GM18858 (cell line): ENCODE results near the gene ENTPD8.
"Not testable (repeated sequence)": the region's sequence is repeated elsewhere in the genome, so short reads cannot be mapped to it uniquely, and the experiment has no call there.

Experiments used
- ATAC-seq: cut with Tn5 transposase; IDR thresholded peaks from one replicate; pipeline ENCODE4 v1.9.1; 2021; ENCODE audit not compliant: unreplicated experiment

The ENTPD8 gene

DNA sequence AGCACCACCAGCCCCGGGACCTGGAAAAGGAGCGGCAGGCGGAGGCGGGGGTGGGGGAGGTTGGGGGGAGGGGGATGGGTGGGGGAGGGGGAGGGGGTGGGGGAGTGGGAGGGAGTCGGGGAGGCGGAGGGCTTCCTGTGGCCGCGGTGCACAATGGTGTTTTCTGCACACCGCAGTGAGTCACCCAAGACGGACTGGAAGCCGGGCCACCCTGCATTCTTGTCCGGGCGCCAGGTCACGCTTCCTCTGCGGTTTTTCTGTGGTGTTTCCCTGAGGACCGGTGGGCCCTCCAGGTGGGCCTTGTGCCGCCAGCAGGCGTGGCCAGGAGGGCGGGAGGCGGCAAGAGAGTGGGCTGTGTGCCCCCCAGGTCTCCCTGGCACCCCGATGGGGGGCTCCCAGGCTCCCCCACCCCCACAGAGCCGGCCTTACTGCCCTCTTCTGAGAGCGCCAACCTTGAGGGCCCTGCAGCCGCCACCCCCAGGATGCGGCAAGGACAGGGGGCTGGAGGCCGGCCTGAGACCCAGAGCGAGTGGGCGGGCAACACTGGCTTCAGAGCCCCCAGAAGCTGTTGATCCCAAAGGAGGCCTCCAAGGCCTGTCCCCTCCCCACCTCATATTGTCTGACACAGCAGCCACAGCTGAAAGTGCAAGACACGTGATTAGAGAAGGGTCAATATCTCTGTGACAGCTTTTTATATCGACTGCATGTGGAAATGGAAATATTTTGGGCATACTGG, 29.3 kb downstream of the ENTPD8 start:
- no peak for ATAC-seq

DNA sequence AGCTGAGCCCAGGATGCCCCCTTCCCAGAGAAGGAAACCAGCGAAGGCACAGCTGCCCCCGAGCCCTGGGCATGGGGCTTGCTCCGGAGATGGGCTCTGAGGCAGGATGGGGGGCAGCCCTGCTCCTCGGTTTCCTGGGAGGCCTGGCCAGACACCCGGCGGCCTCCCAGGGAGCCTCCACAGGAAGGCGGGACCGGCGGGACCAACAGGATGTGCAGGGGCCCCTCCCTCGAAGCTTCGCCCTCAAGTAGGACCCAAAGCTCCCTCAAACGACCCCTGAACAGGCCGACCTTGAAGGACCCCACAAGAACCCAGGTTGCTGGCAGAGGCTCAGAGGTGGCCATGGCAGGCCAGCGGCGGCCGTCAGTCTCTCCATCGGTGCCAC, 29.9 kb downstream of the ENTPD8 start:
- ATAC-seq = no peak

DNA sequence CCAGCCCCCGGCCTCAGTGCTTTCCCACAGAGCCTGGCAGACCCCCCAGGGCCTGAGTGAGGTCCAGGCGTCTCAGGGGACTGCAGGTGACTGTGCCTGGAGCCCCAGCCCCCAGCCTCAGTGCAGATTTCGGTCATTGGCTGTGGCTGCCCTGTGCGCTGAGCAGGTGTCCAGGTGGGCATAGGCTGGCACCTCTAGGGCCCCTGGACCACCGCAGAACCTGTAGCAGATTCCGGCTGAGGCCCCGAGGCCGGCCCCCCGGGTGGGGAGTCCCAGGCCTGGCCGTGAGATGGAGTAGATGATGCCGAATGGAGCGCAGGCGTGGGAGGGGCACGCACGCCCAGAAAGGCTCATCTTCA, 30.3 kb downstream of the ENTPD8 start:
- ATAC-seq = no peak

DNA sequence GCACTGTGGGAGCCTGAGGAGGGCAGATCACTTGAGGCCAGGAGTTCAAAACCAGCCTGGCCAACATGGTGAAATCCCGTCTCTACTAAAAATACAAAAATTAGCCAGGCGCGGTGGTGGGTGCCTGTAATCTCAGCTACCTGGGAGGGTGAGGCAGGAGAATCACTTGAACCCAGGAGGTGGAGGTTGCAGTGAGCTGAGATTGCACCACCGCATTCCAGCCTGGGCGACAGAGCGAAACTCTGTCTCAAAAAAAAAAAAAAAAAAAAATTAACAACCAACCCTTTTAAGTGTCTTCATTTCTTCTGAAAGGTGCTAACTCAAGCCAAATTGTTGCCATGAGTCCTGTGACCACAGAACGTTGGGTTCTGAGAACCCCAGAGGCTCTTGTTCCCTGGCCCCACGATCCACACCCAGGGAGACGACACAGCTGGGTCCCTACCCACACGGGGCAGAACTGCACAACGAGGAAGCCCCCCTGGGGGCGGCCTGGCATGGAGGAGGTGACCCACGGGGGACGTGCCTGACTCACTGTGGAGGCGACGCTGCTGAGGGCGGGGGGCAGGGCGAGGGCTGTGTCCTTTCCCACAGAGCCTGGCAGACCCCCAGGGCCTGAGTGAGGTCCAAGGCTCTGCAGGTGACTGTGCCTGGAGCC, 30.8 kb downstream of the ENTPD8 start:
- not testable (repeated sequence) for ATAC-seq

DNA sequence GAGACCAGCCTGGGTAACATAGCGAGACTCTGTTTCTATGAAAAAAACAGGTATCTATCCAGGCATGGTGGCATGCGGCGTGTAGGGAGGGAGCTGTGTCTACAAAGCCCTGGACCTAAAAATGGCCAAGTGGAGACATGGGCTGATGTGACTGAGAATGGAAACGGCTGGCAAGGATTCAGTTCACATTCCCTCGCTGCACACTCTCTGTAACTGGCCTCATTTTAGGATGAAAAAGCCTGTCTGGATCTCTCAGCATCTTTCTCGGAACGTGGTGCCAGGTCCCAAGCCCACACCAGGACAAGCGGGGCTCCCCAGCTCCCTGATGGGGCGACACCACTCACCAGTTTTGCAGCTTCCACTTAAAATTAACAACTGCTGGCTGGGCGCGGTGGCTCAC, 31.6 kb downstream of the ENTPD8 start:
- ATAC-seq = no peak

DNA sequence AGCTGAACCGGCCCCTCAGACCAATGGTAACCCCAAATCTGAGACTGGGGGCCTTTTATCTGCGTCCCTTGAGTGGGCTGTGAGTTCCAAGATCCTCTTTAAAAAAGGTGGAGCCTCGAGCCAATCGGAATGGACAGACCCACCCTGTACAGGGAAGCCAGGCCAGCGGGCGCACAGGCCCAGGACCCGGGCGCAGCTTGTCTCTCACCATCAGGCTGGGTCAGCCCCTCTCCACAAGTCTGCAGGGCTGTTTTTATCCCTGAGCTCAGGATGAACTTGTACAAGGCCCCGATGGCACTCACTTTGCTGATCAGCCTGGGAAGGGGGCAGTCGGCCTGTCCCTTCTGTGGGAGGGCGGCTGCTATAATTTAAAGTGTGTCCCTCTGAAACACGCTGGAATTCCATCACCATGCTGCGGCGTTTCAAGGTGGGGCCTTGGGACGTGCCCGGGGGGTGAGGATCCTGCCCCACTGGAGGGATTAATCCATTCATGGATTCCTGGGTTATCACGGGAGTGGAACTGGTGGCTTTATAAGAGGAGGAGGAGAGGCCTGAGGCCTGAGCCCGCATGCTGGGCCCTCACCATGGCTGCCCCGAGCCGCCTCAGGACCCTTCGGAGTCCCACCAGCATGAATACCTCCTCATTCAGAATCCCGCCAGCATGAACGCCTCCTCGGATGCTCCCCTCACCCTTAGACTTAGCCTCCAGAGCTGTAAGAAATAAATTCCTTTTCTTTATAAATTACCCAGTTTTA, 32.3 kb downstream of the ENTPD8 start:
- no peak for ATAC-seq

DNA sequence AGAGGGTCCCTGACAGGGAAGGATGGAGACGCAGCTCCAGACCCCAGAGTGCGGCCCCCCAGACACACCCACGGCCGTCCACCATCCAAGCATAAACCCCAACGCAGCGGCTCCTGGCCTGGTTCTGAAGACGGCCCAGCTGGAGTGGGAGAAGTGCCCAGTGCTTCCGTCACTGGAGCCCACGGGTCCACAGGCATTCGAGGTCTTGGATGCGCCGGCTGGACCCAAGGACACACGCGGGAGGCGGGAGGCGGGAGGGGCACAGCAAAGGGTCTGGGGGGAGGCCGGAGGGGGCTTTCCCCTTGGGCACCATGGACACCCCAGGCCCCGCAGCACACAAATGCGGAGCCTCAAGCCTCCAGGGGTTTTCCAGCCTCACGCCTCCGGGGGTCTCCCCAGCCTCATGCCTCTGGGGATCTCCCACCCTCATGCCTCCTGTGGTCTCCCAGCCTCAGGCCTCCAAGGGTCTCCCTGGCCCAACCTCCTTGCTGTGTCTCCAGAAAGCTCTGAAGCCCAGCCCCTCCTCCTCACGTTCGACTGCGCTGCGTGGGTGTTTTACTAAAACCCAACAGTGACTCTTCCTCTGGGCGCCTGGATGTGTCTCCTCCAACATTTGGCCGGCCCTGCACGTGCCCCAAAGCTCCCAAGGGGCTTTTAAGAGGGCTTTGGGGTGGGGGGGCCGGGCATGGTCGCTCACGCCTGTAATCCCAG, 33.4 kb downstream of the ENTPD8 start:
- ATAC-seq = no peak

DNA sequence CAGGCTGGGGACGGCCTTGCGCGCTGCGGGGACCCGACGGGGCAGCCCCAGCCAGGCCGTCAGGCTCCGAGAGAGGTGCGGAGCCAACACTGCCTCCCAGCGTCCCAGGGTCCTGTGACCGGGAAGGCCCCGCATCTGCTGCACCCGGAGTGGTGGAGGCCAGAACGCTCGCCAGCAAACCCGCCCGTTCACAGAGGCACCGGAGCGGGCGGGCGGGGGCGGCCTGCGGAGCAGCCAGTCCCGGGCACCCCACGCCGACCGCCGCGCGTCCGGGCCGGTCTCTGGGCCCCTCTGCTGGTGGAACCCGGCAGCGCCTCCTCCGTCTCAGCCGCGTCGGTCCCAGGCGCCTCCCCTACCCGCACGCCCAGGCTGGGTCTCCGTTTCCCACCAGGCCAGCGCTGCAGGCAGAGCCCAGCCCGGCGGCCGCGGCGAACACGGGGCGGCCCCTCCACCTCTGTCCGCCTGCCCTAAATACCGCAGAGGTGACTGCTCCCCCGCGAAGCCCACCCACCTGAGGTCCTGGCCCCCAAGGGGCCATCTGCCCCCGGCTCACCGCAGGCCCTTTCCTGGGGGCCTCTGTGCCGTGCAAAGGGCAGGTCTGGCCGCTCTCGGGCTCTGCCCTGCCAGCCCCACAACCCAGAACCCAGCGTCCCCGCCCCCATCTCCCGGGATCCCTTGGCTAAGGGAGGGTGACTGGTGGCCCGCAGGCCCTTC, 34.1 kb downstream of the ENTPD8 start:
- no peak for ATAC-seq

DNA sequence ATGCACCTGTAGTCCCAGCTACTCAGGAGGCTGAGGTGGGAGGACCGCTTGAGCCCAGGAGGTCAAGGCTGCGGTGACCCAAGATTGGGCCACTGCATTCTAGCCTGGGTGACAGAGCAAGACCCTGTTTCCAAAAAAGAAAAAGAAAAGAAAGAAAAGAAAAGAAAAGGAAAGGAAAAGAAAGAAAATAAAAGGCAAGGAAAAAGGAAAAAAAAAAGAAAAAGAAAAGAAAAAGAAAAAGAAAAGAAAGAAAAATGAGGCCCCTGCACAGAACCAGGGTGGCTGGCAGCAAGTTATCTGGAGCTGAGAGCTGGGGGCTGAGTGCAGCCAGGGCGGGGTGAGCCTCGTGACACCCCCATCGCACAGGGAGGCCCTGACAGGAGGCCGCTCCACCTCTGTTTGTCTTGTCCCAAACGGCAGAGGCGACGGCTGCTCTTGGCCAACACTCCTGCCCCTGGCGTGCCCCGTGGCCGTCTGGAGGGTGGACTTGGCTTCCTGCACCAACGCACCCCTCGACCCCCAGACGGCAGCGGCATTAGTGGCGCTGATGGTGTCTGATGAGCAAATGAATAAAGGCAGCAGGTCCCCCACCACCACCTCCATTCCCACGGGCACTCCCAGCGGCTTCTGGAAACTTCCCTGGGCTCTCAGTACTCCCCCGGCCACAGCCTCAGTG, 34.9 kb downstream of the ENTPD8 start:
- no peak for ATAC-seq

DNA sequence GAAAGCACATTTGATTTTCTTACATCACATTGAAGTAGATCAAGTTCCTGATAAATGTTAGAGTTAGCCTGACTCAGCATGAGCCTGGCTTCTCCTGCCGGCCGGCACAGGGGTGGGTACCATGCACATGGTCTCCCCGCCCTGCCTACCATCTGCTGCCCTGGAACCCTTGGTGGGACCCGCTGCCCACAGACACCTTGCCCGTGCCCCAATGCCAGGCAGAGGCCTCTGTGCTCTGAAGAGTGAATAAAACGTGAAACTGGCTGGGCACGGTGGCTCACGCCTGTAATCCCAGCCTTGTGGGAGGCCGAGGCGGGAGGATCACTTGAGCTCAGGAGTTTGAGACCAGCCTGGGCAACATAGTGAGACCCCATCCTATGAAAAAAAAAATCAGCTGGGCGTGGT, 35.5 kb downstream of the ENTPD8 start:
- ATAC-seq = no peak

DNA sequence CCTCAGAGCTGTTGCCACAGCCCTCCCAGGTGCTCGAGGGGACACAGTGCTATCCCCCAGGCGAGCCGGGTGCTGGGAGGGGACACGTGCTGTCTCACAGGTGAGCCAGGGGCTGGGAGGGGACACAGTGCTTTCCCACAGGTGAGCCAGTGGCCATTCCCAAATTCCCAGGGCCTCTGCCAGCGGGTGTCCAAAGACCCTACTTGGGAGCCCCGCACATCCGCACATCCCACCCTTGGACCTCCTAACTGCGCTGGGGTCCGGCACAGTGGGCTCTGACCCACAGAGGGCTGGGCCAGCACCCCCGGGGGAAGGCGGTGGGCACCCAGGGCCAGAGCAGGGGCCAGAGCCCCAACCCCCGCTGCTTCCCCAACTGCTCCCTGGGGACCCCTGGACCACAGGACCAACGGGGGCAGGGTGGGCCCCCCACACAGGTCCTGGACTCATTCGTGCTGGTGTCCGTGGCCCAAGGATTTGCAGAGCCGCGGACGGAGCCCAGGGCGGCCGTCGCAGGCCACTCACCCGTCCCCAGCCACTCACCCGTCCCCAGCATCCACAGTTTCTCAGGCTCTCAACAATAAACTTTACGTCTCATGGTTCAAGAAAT, 36.1 kb downstream of the ENTPD8 start:
- ATAC-seq = no peak

DNA sequence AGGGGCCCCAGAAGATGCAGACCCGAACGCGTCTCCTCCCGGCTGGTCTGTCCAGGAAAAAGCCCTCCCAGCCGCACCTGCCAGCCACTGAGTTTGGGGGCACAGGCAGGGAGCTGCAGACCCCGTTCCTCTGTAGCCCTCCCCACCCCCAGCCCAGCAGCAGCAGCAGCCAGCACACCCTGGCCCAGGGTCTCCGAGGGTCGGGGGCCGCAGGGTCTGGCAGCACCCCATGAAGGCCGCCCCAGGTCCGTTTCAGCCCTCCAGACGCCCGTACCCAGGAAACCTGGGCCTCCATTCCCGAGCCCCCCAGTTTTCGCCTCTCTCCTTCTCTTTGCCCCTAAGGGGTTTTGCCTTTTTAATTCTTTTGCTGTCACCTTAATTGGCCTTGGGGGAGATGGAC, 37.9 kb downstream of the ENTPD8 start:
- ATAC-seq = no peak

DNA sequence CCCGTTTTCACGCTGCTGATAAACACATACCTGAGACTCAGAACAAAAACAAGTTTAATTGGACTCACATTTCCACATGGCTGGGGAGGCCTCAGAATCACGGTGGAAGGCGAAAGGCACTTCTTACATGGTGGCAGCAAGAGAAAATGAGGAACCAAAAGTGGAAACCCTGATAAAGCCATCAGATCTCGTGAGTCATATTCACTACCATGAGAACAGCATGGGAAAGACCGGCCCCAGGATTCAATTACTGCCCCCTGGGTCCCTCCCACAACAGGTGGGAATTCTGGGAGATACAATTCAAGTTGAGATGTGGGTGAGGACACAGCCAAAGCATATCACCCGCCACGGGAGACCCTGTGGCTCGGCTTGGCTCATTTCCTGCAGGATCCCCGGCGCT, 38.4 kb downstream of the ENTPD8 start:
- no peak for ATAC-seq

DNA sequence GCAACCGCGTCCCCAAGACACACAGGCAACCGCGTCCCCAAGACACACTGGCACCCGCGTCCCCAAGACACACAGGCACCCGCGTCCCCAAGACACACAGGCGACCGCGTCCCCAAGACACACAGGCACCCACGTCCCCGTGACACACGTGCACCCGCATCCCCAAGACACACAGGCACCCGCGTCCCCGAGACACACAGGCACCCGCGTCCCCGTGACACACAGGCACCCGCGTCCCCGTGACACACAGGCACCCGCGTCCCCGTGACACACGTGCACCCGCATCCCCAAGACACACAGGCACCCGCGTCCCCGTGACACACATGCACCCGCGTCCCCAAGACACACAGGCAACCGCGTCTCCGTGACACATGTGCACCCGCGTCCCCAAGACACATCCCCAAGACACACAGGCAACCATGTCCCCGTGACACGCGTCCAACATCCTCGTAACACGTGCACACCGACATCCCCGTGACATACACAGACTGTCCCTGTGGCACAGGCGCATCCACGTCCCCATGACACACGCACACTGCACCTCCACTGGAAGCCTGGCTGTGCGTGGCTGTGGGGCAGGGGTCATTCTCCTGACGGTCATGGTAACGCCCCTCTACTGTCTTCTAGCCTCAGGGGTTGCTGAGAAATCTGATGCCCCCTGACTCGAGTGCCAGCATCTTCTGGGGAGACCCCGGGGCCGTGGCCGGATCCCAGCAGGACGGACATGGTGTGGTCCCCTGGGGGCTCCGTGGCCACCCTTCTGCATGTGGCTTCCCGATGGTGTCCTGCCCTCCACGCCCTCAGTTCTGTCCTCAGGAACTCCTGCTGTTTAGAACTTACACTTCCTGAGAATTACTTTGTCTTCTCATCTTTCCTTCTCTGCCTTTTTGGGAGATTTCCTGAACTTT, 42.3 kb downstream of the ENTPD8 start:
- no peak for ATAC-seq

DNA sequence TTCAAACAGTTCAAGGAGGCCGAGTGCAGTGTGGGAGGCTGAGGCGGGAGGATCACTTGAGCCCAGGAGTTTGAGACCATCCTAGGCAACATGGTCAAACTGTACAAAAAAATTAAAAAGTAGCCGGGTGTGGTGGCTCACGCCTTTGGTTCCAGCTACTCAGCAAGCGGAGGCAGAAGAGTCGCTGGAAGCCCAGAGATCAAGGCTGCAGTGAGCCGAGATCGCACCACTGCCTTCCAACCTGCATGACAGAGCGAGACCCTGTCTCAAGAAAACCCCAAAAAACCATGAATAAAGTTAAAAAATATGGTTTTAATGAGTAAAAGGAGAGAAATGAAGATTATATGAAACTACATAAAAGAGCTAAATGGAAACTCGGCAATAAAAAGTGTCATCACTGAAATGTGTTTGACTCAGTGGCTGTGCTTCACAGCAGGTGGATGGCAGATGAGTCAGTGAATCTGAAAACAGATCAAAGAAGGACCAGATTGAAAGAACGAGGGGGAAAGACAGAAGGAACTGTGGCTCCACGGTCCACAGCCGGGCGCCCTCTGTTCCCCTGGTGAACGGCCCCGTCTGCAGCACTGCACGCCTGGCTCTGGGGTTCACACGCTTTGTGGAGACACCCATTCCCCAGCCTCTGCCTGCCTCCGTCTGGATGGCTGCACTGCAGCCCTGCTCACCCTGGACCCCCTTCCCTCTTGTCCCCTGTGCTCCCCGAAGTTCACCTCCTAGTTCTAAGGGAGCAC, 43.3 kb downstream of the ENTPD8 start:
- no peak for ATAC-seq

DNA sequence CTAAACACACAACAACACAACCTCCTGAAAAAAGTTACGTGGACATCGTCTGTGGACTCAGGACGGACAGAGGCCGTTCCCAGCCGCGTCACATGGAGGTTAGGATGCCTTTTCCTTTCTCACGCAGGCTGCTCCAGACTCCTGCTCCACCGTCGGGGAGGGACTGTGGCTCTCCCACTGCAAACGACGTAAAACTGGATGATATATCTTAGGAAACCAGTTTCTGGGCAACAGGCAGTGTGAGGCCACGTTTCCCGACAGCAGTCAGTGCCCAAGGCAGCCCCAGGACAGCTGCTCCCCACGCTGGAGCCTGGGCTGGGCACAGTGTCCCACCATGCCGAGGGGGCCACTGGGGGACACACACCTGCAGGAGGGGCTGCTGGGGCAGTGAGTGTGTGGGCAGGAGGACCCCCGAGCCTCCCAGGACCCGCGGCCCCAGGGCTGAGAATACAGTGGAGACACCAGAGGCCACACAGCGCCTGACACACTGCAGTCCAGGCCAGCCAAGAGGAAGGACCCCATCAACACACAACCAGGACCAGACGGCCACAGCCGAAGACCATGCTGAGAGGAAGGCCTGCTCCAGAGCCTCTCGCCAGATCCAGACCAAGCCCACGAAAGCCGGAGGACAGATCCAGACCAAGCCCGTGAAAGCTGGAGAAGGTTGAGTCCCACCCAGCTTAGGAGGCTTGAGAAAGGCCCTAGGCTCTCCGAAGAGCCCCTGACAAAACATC, 44.4 kb downstream of the ENTPD8 start:
- no peak for ATAC-seq

DNA sequence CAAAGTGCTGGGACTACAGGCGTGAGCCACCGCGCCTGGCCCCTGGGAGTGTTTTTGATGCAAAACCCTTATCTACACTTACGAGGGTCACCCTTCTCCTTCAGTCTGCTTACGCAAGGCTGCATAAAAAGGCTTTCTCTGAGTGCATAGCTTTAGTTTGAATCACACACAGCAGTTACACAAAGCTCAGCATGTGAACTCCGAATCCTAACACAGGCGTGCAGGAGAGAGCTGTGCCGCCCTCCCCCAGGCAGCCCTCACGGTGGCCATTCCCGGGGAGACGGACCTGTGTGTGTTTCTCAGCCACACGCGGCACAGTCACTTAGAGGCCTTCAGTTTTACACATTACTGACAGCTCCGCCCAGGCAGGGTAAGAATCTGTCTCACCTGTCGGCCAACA, 44.9 kb downstream of the ENTPD8 start:
- no peak for ATAC-seq

DNA sequence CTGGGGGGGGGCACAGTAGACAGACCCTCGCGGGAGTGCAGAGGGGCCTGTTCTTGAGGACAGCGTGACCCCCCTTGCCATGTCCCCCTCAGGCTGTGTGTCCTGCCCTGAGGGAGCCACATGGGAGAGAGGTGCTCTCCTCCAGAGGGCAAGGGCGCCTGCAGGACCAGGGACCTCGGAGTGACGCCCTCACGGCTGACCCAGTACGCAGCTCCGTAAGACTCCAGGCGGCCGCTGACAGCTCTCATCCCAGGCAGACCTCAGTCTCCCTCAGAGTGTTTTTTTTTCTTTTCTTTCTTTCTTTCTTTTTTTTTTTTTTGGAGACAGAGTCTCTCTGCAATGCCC, 45.5 kb downstream of the ENTPD8 start:
- ATAC-seq = no peak
